Left lobe of liver (tissue), 1 donor: ENCODE results near the gene JCHAIN. TPM values are rescaled to one million over a fixed set of nuclear protein-coding genes. Genes with fewer than 3 reads are reported as not detected.

ENCODE experiments used
- total RNA-seq: library from RNA; stranded (reverse); gene quantifications from one replicate; pipeline ENCODE4 v1.2.1, GENCODE V29; 2021
- donor health status: DM: no; HTN: yes; CAD: no.

Gene JCHAIN
- total RNA-seq, 1 donor from 2014 or later = 8.0 TPM

Other genes with a start within 250 kb of the JCHAIN start
- gene MUC7, start 194.3 kb downstream of the JCHAIN start, total RNA-seq = not detected
- not detected for gene AMTN, start 147.9 kb downstream of the JCHAIN start, total RNA-seq
- not detected for gene AMBN, start 74.3 kb downstream of the JCHAIN start, total RNA-seq
- 0.25 TPM for gene ENAM, start 37.8 kb downstream of the JCHAIN start, total RNA-seq
- 11.5 TPM for gene UTP3, start 22.0 kb upstream of the JCHAIN start, total RNA-seq
- 30.1 TPM for gene RUFY3, start 55.5 kb upstream of the JCHAIN start, total RNA-seq
- gene GRSF1, start 173.4 kb upstream of the JCHAIN start, total RNA-seq = 24.9 TPM
- 6.0 TPM for gene MOB1B, start 235.9 kb upstream of the JCHAIN start, total RNA-seq